HepG2 (cell line): ENCODE data around the gene PAQR7. TPM values are rescaled to one million over a fixed set of nuclear protein-coding genes. Genes with fewer than 3 reads are reported as not detected.

Source experiments
- CHD2 ChIP-seq: IDR thresholded peaks from 2 replicates; pipeline ENCODE4 v1.6.1; 2011; ENCODE audit warnings: low read depth, low read length, improper control_type of control experiment
- ELF1 ChIP-seq: sonication (generic); formaldehyde crosslinking; IDR thresholded peaks from 2 replicates; pipeline ENCODE4 v1.4.0; 2020; ENCODE audit warnings: missing genetic modification reagents
- ELF4 ChIP-seq: sonication (generic); formaldehyde crosslinking; IDR thresholded peaks from 2 replicates; pipeline ENCODE4 v1.5.0; 2020; ENCODE audit warnings: missing genetic modification reagents, mild to moderate bottlenecking, moderate library complexity, borderline replicate concordance
- EP300 ChIP-seq, 3 experiments: sonication (generic) in 1 of 3; formaldehyde crosslinking in 1 of 3; IDR thresholded peaks; 2 replicates each; pipeline versions ENCODE4 v1.5.1 to v1.6.1; 2011 to 2020; ENCODE audit warnings: low read depth in 2 of 3, low read length in 2 of 3, borderline replicate concordance in 1 of 3, improper control_type of control experiment in 1 of 3, mild to moderate bottlenecking in 1 of 3, missing genetic modification reagents in 1 of 3, moderate library complexity in 1 of 3
- HOXA9 ChIP-seq: sonication (generic); formaldehyde crosslinking; IDR thresholded peaks from 2 replicates; pipeline ENCODE4 v1.8.1; 2022; ENCODE audit warnings: missing genetic modification reagents, mild to moderate bottlenecking, moderate library complexity, borderline replicate concordance
- HOXD1 ChIP-seq: sonication (generic); formaldehyde crosslinking; IDR thresholded peaks from 2 replicates; pipeline ENCODE4 v1.5.0; 2020; ENCODE audit warnings: missing genetic modification reagents
- IKZF1 ChIP-seq: fragments of 450-650 bp; IDR thresholded peaks from 2 replicates; pipeline ENCODE4 v1.7.1; 2016
- KLF16 ChIP-seq, 2 experiments: sonication (generic) in 1 of 2; formaldehyde crosslinking in 1 of 2; IDR thresholded peaks; 2 replicates each; pipeline versions ENCODE4 v1.6.1 to v1.8.0; 2016 to 2023; ENCODE audit warnings: missing genetic modification reagents in 2 of 2, missing compliant biosample characterization in 1 of 2
- MYC ChIP-seq: sonication (generic); formaldehyde crosslinking; IDR thresholded peaks from 2 replicates; pipeline ENCODE4 v1.9.0; 2021; ENCODE audit warnings: missing genetic modification reagents, borderline replicate concordance
- MYNN ChIP-seq: sonication (generic); formaldehyde crosslinking; IDR thresholded peaks from 2 replicates; pipeline ENCODE4 v1.4.0; 2020; ENCODE audit warnings: mild to moderate bottlenecking, low read depth, missing genetic modification reagents
- RBM22 ChIP-seq: fragments of 200-400 bp; formaldehyde crosslinking; optimal IDR thresholded peaks from 2 replicates; pipeline ENCODE3; 2017; ENCODE audit warnings: mild to moderate bottlenecking, low read length, moderate library complexity
- SNRNP70 ChIP-seq: fragments of 200-400 bp; formaldehyde crosslinking; IDR thresholded peaks from 2 replicates; pipeline ENCODE4 v1.6.1; 2017; ENCODE audit warnings: mild to moderate bottlenecking, low read depth, low read length, moderate library complexity
- ZFAT ChIP-seq: sonication (generic); formaldehyde crosslinking; conservative IDR thresholded peaks from 2 replicates; pipeline ENCODE4 v1.8.1; 2023; ENCODE audit warnings: missing genetic modification reagents, inconsistent platforms
- ZKSCAN8 ChIP-seq: IDR thresholded peaks from 2 replicates; pipeline ENCODE4 v1.6.1; 2016; ENCODE audit warnings: borderline replicate concordance, missing genetic modification reagents, missing compliant biosample characterization
- polyA plus RNA-seq, 8 experiments: library from polyadenylated mRNA; depleted of rRNA in 3 of 8; stranded (reverse) in 7 of 8; unstranded in 1 of 8; fragments of >200 nt; fragmentation: Illumina TruSeq in 4 of 8; extraction: Trizol in 4 of 8; gene quantifications; 2 replicates each; pipeline versions ENCODE4 v1.2.1 to v1.2.3, GENCODE V29; 2011 to 2016; ENCODE audit warnings: low read depth in 4 of 8, missing spikeins in 1 of 8, mixed read lengths in 1 of 8; ENCODE audit not compliant: insufficient read depth in 1 of 8
- total RNA-seq, 5 experiments: library from RNA; depleted of rRNA; stranded (reverse); fragments of >200 nt; fragmentation: Illumina TruSeq; extraction: Trizol; gene quantifications; 2 replicates each; pipeline ENCODE4 v1.2.3, GENCODE V29; 2016; ENCODE audit warnings: low read depth in 1 of 5
- TF ChIP-seq, protein P1 (sequence below): sonication (generic); formaldehyde crosslinking; IDR thresholded peaks from 2 replicates; pipeline ENCODE4 v1.5.1; 2020; ENCODE audit warnings: mild to moderate bottlenecking, missing genetic modification reagents, moderate library complexity
- TF ChIP-seq, protein P2 (sequence below): sonication (generic); formaldehyde crosslinking; IDR thresholded peaks from 2 replicates; pipeline ENCODE4 v1.5.0; 2020; ENCODE audit warnings: mild to moderate bottlenecking, missing genetic modification reagents
- TF ChIP-seq, protein P3 (sequence below): sonication (generic); formaldehyde crosslinking; IDR thresholded peaks from 2 replicates; pipeline ENCODE4 v1.5.0; 2020; ENCODE audit warnings: missing genetic modification reagents
- TF ChIP-seq, protein P4 (sequence below): IDR thresholded peaks from 2 replicates; pipeline ENCODE4 v1.6.1; 2012; ENCODE audit warnings: low read depth, low read length, improper control_type of control experiment

PAQR7 gene
- total and polyA plus RNA-seq, 2 of the 13 experiments (the other 11 are each of a cell fraction or from before 2014, with no cell fraction given): 13.2 to 16.6 TPM

DNA sequence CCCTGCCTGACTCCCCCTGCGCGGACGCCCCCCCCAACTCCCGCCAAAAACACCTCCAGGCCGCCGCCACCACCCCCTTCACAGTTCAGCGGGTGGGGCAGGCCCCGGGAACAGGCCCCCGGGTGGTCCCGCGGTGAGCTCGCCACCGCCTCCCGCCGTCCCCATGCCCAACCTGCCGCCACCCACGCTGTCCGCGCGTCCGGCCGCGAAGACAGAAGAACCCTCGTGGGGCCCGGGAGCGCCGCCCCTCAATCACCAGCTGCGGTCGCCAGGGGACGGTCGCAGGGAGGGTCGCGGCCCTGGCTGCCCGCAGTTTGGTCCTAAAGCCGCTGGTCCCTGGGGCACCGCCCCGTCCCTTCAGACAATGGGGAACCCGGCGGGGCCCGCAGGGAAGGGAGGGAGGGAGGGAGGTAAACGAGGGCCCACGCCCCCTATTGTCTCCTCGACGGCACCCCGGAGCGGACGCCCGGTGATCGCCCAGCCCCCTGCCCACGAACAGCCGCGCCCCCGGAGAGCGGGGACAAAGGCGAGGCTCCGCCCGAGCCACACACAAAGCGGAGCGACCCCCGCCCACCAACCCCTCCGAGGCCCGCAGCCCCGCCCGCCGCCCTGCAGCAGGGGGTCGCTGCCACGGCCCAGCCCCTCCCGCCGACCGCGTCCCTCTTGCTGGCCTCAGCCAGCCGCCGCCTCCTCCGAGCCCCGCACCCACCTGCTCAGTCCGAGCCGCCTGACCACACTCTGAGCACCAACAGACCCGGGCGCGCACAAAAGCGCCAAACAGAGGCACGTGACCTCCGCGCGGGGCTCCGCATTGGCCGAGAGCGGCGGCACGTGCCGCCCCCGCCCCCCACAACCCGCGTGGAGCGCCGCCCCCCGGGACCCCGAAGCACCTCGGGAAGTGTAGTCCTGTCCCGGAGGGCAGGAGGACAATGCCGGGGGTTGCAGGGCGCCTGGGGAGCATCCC lies 30.5 kb upstream of the PAQR7 start, which contains the start of gene STMN1 (continued):
- TF ChIP-seq MYNN (CRISPR knock-in tag) (no peak), MYC (peak; percentile 80), SNRNP70 (no peak), HOXD1 (CRISPR knock-in tag) (peak; percentile 75; the same call in 1 of the 2 replicates), ELF4 (CRISPR knock-in tag) (no peak), EP300 (IDR thresholded peaks at IDR 0.05; ENCODE audit: low read depth in 2 of 2, low read length in 2 of 2) (no peak), EP300 (CRISPR knock-in tag; IDR thresholded peaks at IDR 0.05; ENCODE audit: borderline replicate concordance) (no peak), ZKSCAN8 (CRISPR knock-in tag) (no peak), RBM22 (no peak), CHD2 (0 out of 2 replicates have a peak, but pooled peaks have one; percentile 17), ZFAT (no peak), IKZF1 (no peak), KLF16 (CRISPR knock-in tag; IDR thresholded peaks at IDR 0.05) (0 out of 4 replicates have a peak, but pooled peaks have one; percentile 29 to 61), ELF1 (CRISPR knock-in tag) (no peak), HOXA9 (CRISPR knock-in tag) (no peak)
- TF ChIP-seq, protein P1, sequence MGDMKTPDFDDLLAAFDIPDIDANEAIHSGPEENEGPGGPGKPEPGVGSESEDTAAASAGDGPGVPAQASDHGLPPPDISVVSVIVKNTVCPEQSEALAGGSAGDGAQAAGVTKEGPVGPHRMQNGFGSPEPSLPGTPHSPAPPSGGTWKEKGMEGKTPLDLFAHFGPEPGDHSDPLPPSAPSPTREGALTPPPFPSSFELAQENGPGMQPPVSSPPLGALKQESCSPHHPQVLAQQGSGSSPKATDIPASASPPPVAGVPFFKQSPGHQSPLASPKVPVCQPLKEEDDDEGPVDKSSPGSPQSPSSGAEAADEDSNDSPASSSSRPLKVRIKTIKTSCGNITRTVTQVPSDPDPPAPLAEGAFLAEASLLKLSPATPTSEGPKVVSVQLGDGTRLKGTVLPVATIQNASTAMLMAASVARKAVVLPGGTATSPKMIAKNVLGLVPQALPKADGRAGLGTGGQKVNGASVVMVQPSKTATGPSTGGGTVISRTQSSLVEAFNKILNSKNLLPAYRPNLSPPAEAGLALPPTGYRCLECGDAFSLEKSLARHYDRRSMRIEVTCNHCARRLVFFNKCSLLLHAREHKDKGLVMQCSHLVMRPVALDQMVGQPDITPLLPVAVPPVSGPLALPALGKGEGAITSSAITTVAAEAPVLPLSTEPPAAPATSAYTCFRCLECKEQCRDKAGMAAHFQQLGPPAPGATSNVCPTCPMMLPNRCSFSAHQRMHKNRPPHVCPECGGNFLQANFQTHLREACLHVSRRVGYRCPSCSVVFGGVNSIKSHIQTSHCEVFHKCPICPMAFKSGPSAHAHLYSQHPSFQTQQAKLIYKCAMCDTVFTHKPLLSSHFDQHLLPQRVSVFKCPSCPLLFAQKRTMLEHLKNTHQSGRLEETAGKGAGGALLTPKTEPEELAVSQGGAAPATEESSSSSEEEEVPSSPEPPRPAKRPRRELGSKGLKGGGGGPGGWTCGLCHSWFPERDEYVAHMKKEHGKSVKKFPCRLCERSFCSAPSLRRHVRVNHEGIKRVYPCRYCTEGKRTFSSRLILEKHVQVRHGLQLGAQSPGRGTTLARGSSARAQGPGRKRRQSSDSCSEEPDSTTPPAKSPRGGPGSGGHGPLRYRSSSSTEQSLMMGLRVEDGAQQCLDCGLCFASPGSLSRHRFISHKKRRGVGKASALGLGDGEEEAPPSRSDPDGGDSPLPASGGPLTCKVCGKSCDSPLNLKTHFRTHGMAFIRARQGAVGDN (CRISPR knock-in tag): peak; percentile 70
- TF ChIP-seq, protein P2, sequence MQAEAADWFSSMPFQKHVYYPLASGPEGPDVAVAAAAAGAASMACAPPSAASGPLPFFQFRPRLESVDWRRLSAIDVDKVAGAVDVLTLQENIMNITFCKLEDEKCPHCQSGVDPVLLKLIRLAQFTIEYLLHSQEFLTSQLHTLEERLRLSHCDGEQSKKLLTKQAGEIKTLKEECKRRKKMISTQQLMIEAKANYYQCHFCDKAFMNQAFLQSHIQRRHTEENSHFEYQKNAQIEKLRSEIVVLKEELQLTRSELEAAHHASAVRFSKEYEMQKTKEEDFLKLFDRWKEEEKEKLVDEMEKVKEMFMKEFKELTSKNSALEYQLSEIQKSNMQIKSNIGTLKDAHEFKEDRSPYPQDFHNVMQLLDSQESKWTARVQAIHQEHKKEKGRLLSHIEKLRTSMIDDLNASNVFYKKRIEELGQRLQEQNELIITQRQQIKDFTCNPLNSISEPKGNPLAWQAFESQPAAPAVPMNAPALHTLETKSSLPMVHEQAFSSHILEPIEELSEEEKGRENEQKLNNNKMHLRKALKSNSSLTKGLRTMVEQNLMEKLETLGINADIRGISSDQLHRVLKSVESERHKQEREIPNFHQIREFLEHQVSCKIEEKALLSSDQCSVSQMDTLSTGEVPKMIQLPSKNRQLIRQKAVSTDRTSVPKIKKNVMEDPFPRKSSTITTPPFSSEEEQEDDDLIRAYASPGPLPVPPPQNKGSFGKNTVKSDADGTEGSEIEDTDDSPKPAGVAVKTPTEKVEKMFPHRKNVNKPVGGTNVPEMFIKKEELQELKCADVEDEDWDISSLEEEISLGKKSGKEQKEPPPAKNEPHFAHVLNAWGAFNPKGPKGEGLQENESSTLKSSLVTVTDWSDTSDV: no peak
- TF ChIP-seq, protein P3, sequence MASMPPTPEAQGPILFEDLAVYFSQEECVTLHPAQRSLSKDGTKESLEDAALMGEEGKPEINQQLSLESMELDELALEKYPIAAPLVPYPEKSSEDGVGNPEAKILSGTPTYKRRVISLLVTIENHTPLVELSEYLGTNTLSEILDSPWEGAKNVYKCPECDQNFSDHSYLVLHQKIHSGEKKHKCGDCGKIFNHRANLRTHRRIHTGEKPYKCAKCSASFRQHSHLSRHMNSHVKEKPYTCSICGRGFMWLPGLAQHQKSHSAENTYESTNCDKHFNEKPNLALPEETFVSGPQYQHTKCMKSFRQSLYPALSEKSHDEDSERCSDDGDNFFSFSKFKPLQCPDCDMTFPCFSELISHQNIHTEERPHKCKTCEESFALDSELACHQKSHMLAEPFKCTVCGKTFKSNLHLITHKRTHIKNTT: no peak
- TF ChIP-seq, protein P4, sequence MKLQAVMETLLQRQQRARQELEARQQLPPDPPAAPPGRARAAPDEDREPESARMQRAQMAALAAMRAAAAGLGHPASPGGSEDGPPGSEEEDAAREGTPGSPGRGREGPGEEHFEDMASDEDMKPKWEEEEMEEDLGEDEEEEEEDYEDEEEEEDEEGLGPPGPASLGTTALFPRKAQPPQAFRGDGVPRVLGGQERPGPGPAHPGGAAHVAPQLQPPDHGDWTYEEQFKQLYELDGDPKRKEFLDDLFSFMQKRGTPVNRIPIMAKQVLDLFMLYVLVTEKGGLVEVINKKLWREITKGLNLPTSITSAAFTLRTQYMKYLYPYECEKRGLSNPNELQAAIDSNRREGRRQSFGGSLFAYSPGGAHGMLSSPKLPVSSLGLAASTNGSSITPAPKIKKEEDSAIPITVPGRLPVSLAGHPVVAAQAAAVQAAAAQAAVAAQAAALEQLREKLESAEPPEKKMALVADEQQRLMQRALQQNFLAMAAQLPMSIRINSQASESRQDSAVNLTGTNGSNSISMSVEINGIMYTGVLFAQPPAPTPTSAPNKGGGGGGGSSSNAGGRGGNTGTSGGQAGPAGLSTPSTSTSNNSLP: no peak
